Measurements from ENCODE around the gene TSPAN9.

The TSPAN9 gene

DNA sequence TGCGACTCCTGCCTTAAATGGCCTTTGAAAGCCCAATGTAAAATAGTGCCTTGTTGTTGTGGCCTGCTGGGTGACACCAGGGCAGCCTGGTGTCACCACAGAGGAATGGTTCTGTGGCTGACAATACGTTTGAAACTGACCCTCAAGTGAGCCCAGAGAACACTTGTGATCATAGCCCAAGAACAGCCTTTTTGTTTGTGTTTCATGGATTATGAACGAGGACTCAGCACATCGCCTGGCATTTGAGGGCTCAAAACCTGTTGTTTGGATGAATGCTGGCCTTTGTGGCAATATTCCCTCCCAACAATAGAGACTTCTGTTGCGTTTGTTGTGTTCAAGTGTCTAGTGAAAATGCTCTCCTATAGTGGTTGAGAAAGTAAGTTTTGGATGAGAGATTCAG, 48.5 kb downstream of the TSPAN9 start:
- no peak for DNase-seq

DNA sequence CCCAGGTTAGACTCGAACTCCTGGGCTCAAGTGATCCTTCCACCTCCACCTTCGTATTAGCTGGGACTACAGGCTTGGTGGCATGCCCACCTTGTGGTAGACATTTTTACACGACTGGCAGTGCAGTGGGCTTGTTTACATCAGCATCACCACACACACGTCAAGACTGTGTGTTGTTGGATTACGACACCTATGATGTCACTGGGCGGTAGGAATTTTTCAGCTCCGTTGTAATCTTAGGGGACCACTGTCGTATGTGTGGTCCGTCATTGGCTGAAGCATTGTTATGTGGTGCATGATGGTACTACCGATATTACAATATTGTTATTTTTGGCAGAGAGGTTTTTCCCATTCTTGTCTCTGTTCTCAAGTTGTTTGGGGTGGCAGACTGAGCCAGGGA, 50.7 kb downstream of the TSPAN9 start:
- no peak for DNase-seq

DNA sequence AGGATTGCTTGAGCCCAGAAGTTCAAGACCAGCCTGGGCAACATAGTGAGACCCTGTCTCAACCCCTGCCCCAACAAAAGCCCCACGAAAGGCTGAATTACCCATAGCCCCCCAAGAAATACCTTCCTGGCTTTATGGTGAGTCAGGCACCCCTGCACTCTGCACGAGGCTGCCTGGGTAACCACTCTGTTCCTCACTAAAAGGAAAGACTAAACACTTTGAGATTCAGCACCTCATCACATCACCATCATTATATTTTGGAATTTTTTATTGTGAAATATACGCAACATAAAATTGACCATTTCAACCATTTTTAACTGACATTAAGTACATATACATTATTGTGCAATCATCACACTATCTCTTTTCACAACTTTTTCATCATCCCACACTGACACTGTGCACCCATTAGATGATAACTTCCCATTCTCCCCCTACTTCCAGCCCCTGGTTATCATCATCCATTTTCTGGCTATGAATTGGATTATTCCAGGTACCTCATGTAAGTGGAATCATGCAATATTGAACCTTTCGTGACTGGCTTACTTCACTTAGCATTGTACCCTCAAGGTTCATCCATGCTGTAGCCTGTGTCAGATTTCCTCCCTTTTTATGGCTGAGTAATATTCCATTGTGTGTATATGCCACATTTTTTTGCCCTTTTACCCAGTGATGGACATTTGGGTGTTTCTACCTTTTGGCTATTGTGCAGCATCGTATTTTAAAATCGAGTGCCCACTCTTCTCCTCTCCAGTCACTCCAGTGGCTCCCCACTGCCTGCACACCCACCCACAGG, 51.5 kb downstream of the TSPAN9 start:
- no peak for DNase-seq

- peak; percentile 57 for DNase-seq
Observed at GRCh38 chr12:3129301-3130056, 52.3 kb downstream of the TSPAN9 start.

- no peak for DNase-seq
Observed at GRCh38 chr12:3130057-3130830, 53.1 kb downstream of the TSPAN9 start.

DNA sequence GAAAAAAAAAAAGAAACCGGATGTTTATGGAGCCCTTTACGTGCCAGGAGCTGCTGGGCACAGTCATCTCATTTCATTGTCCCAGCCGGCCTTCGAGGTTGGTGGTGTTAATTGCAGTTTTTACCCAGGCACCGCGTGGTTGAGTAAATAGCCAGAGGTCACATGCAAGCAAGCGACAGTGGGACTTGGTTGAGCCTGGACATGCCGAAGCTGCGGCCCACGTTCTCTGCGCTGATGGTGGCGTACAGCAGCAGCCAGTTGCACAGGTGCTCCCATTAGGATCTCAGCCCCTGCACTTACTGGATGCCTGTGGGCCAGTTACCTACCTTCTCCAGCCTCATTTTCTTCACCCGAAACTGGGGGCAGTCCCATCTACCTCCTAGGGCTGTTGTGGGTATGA, 54.0 kb downstream of the TSPAN9 start:
- DNase-seq = no peak

- no peak for DNase-seq
Observed at GRCh38 chr12:3132636-3133404, 55.6 kb downstream of the TSPAN9 start.

GRCh38 chr12:3133405-3133783, 56.2 kb downstream of the TSPAN9 start:
- DNase-seq = no peak

DNA sequence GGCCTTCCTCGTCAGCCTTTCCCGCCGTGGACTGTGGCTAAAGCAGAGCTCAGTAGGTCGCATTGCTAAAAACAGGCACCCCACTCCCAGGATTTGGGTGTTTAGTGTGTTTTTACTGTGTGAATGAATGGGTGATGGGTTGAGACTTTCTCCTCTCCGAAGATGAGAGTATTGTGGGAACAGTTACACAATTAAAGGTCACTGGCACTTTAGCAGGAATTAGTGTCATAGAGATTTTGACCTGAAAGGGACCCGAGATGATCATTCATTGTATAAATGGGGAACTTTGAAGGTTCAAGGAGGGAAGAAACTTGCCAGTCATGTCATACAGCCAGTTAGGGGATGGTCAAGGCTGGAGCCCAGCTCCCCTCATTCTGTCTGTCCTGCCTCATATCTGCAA, 56.9 kb downstream of the TSPAN9 start:
- no peak for DNase-seq

GRCh38 chr12:3134526-3135135, 57.5 kb downstream of the TSPAN9 start:
- no peak for DNase-seq

DNA sequence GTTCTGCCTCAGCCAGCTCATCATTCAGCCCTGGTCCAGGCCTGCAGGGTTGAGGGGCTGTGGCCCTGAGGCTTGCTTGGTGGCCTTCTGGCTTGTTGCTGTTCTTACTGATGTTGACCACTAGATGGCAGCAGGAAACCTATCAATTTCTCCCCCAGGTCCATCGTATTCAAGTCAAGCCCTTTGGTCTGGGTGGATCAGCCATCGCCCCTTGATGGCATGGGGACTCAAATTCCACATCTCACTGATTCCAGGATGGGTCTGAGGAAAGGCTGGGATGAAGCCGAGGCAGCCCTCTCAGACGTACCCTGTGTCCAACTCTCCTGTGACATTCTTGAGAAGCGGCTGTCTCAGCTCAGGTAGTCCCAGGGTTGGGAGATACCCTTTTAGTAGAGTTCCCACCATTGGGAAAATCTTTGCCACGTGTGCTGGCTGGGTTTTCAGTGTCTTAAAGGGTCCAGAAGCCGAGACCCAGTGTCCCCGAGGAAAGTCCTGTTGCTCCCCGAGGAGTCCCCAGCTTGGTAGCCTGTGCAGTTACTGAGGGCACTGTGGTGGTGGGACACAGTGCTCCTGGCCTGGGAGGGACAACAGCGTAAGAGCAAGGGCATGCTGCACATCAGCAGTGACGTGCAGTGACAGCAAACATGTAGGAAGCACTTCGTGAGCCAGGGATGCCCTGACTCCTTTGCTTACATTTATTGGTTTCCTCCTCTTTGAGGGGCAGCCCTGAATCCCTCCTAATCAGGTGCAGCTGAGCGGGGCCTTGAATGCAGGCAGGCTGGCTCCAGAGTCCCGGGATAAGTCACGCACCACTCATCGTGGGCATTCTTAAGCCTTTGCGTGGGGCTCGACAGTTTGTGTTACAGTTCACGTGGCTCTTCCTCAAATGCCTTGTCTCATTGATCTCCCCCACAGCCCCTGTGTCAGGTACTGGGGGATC, 58.6 kb downstream of the TSPAN9 start:
- peak; percentile 69 for DNase-seq

- no peak for DNase-seq
Observed at GRCh38 chr12:3136641-3137267, 59.6 kb downstream of the TSPAN9 start.

DNA sequence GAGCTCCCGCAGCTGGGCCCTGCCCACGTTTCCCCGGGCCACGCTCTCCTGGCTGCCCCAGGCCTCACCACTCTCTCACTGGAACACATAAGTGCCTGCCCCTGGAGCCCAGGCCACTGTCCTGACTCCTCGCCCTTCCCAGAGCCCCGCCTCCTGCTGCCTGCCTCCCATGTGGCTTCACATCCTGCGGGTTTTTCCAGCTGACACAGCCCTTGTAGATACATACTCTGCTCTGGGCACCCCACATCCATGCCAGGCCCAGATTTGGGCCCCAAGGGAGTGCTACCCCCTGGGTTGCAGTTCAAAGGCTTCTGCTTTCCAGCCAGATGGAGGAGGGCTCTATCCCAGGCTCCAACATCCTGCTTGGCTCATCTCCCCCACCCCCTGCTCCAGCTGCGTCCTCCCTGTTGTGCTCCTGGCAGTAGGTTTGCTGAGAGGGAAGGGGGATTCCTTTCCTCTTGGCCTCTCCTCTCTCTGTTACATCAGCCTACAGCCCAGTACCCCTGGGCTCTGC, 60.1 kb downstream of the TSPAN9 start:
- DNase-seq = no peak

DNA sequence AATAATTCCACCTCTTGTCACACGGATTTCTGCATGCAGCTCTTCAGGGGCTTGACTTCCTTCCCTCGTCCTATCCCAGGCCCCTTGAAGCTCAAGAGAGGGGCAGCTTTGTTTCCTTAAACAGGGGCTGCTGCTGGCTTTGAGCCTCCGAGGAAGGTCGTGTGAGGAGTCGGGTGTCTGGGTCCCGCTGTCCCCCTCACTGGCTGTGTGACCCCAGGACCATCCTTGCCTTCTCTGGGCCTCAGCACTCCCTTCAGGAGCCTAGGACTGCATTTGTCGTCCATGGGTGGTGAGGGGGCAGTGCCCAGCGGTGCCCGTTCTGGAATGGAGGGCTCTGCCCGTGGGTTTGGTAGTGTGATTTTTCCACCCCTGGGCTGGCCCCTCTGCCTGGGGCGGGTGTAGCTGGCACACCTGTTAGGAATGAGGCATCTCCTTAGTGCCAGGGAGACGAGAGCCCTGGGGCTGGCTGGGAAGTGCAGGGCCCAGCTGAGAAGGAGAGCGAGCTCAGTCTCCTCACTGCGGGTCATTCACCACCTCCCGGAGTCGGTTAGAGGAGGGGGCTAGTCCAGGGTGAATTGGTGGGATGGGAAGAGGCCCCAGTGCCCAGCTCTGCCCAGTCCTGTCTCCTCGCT, 60.8 kb downstream of the TSPAN9 start:
- DNase-seq = no peak

DNA sequence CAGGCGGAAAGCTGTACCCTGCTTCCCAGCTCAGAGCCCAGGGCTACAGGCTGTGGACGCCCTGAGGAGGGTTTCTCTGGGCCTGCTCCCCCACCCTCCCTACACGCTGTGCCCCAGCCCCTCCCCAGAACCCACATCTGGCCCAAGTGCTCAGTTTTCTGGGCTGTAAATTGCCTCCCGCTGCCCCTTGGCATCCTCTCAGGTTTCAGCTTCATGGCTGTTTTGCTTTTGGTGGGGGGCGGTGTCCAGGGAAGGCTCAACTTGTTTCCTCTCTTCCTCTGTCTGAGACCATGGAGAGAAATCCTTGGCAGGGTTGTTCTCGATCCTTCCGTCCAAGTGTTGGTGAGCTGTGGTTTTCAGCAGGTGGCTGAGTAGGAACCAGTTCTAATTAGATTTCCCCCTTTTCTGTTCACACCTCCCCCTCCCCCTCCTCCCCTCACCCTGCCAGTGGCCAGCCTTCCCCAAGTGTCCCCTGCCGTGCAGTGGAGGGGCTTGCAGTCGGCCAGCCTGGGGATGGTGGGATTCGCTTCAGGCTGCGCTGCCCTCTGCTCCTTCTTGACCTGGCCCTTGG, 61.8 kb downstream of the TSPAN9 start:
- DNase-seq = no peak

- DNase-seq = no peak
Observed at GRCh38 chr12:3139760-3140159, 62.6 kb downstream of the TSPAN9 start.

- no peak for DNase-seq
Observed at GRCh38 chr12:3140284-3140683, 63.1 kb downstream of the TSPAN9 start.

DNA sequence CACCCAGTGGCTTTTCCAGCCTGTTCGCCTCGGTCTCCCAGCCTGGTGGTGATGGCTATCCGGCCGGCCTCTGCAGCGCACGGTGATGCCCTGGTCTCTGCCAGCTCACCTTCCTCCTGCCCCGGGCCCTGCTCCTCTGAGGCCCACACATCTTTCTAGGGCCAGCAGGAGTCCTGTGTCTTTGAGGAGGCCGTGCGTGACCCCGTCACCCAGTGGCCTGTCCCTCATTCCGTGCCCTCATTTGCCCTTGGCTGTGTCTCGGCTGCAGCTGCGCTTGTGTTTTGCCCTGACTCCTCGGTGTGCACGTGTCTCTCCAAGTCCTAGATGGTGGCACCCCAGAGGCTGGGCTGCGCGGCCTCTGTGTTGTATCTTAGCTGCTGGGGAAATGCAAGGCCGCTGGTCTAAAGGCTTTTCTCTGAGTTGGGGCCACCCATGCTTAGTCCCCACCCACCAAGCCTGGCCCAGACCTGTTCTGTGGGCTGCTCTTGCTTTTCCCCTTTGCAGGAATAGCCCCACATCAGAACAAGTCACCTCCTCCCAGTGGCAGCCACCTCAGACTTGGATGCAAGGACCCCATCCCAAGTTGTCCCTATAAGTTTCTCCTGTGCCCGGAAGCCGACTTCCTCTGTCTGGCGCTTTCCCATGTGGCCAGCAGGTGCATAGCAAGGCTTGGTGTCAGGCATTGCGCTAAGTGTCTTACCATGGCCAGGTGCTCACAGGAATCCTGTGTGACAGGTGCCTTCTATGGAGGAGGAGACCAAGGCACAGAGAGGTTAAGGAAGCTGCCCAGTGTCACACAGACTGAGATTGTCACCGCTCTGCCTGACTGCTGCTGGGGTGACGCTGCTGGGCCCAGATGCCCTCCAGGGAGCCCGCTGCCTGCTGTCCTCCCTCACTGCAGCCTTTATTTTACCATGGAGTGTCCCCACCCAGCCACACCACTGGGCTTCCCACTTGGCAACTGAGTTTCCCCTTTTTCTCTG, 64.5 kb downstream of the TSPAN9 start:
- DNase-seq = no peak

All from activated CD4-positive, alpha-beta T cell treated with anti-CD3 and anti-CD28 coated beads, Interleukin-10, Interleukin-2, amounts not matched to agents 100 ng/mL and 50 ng/mL, durations not matched to agents 16 hours and 8 hours (primary cell).